IMR-90 (cell line): ENCODE data around the gene NFIA. TPM values are rescaled to one million over a fixed set of nuclear protein-coding genes. Genes with fewer than 3 reads are reported as not detected.

Source experiments
- ATAC-seq: fragments of 200-7000 bp; cut with Tn5 transposase; 2 replicates; pipeline ENCODE4 v1.9.1; 2020; ENCODE audit warnings: low read depth, mild to moderate bottlenecking, moderate library complexity
- BruUV-seq: library from RNA; stranded (reverse); fragments of 400-500 nt; replicated peaks from 2 replicates; lab custom pipeline; 2021; lab: Mats Ljungman, UMichigan
- CTCF ChIA-PET: fragments of 300-600 bp; formaldehyde crosslinking; extraction: SDS; loops from one replicate; lab custom pipeline; 2021; ENCODE audit warnings: antibody characterized with exemption; lab: Yijun Ruan, JAX
- POLR2A ChIA-PET: fragments of 300-600 bp; sonication (Branson Sonifier 250); formaldehyde crosslinking; loops from one replicate; lab custom pipeline; 2022; ENCODE audit warnings: antibody characterized with exemption; ENCODE audit not compliant: unreplicated experiment; lab: Charles Lee
- DNase-seq: peaks from one replicate; pipeline ENCODE4 v3.0.0; 2013
- H2AFZ ChIP-seq: replicated peaks from 2 replicates; pipeline ENCODE3; 2013; ENCODE audit warnings: low read length, mild to moderate bottlenecking; ENCODE audit not compliant: poor library complexity
- H2AK5ac ChIP-seq: 2 replicates; pipeline ENCODE4 v1.6.1; 2013; ENCODE audit warnings: low read depth, low read length, inconsistent platforms
- H2AK9ac ChIP-seq: replicated peaks from 2 replicates; pipeline ENCODE3; 2013; ENCODE audit warnings: mild to moderate bottlenecking, low read depth, low read length, moderate library complexity; ENCODE audit not compliant: poor library complexity
- H2BK120ac ChIP-seq: 2 replicates; pipeline ENCODE4 v1.6.1; 2013; ENCODE audit warnings: low read depth, low read length, inconsistent platforms
- H2BK15ac ChIP-seq: 3 replicates; pipeline ENCODE4 v1.6.1; 2013; ENCODE audit warnings: low read depth, low read length, inconsistent platforms
- H2BK20ac ChIP-seq: 2 replicates; pipeline ENCODE4 v1.6.1; 2013; ENCODE audit warnings: low read depth, mild to moderate bottlenecking, inconsistent platforms, low read length, moderate library complexity
- H2BK5ac ChIP-seq: 2 replicates; pipeline ENCODE4 v1.6.1; 2013; ENCODE audit warnings: mild to moderate bottlenecking, low read depth, low read length, inconsistent platforms; ENCODE audit not compliant: poor library complexity, severe bottlenecking
- H3K14ac ChIP-seq: replicated peaks from 2 replicates; pipeline ENCODE4 v1.6.1; 2013; ENCODE audit warnings: low read depth, low read length, inconsistent platforms
- H3K18ac ChIP-seq: 2 replicates; pipeline ENCODE4 v1.6.1; 2013; ENCODE audit warnings: low read depth, low read length, control low read depth
- H3K23ac ChIP-seq: 2 replicates; pipeline ENCODE4 v1.6.1; 2013; ENCODE audit warnings: low read depth, low read length, inconsistent platforms
- H3K27ac ChIP-seq: 2 replicates; pipeline ENCODE4 v1.5.1; 2013; ENCODE audit warnings: mild to moderate bottlenecking, control low read depth, low read length; ENCODE audit not compliant: insufficient read depth
- H3K27me3 ChIP-seq: 2 replicates; pipeline ENCODE4 v1.6.1; 2013; ENCODE audit warnings: low read length; ENCODE audit not compliant: control insufficient read depth, insufficient read depth
- H3K36me3 ChIP-seq: 2 replicates; pipeline ENCODE4 v1.6.1; 2013; ENCODE audit warnings: low read length, mixed read lengths; ENCODE audit not compliant: control insufficient read depth, insufficient read depth
- H3K4ac ChIP-seq: 2 replicates; pipeline ENCODE4 v1.6.1; 2013; ENCODE audit warnings: low read depth, low read length, inconsistent platforms
- H3K4me1 ChIP-seq: 2 replicates; pipeline ENCODE4 v1.6.1; 2013; ENCODE audit warnings: low read length, mixed read lengths; ENCODE audit not compliant: control insufficient read depth, insufficient read depth
- H3K4me2 ChIP-seq: 2 replicates; pipeline ENCODE4 v1.6.1; 2013; ENCODE audit warnings: low read depth, mild to moderate bottlenecking, control low read depth, low read length, moderate library complexity
- H3K4me3 ChIP-seq: 2 replicates; pipeline ENCODE4 v1.5.1; 2013; ENCODE audit warnings: low read depth, mild to moderate bottlenecking, control low read depth, low read length, moderate library complexity; ENCODE audit not compliant: insufficient read depth
- H3K56ac ChIP-seq: 2 replicates; pipeline ENCODE4 v1.6.1; 2013; ENCODE audit warnings: low read length, inconsistent platforms; ENCODE audit not compliant: insufficient read depth; ENCODE audit errors: extremely low read depth
- H3K79me1 ChIP-seq, 2 experiments: 2 replicates each; pipeline ENCODE4 v1.6.1; 2013; ENCODE audit warnings: low read length in 2 of 2, inconsistent platforms in 1 of 2, low read depth in 1 of 2
- H3K9ac ChIP-seq: 2 replicates; pipeline ENCODE4 v1.6.1; 2013; ENCODE audit warnings: low read depth, low read length, control low read depth
- H3K9me1 ChIP-seq: 2 replicates; pipeline ENCODE4 v1.6.1; 2013; ENCODE audit warnings: low read length, inconsistent platforms; ENCODE audit not compliant: insufficient read depth
- H3K9me3 ChIP-seq: 2 replicates; pipeline ENCODE4 v1.6.1; 2013; ENCODE audit warnings: low read length; ENCODE audit not compliant: control insufficient read depth, insufficient read depth
- H4K20me1 ChIP-seq: 2 replicates; pipeline ENCODE4 v1.6.1; 2013; ENCODE audit warnings: low read length, inconsistent platforms; ENCODE audit not compliant: insufficient read depth
- H4K5ac ChIP-seq: 2 replicates; pipeline ENCODE4 v1.6.1; 2013; ENCODE audit warnings: mild to moderate bottlenecking, low read depth, low read length, control low read depth
- H4K8ac ChIP-seq, 2 experiments: 2 replicates each; pipeline ENCODE4 v1.6.1; 2013; ENCODE audit warnings: low read depth in 2 of 2, low read length in 2 of 2, control low read depth in 1 of 2, inconsistent platforms in 1 of 2
- H4K91ac ChIP-seq: 2 replicates; pipeline ENCODE4 v1.6.1; 2013; ENCODE audit warnings: low read depth, low read length, inconsistent platforms; ENCODE audit not compliant: insufficient read depth
- BHLHE40 ChIP-seq: fragments of 150-350 bp; IDR thresholded peaks from 2 replicates; pipeline ENCODE4 v1.6.1; 2016; ENCODE audit warnings: mild to moderate bottlenecking, low read depth, low read length
- CEBPB ChIP-seq: IDR thresholded peaks from 2 replicates; pipeline ENCODE4 v1.6.1; 2012; ENCODE audit warnings: low read depth, low read length, improper control_type of control experiment
- CHD1 ChIP-seq: IDR thresholded peaks from 2 replicates; pipeline ENCODE4 v1.6.1; 2012; ENCODE audit warnings: low read depth, low read length, improper control_type of control experiment
- FOS ChIP-seq: fragments of 150-350 bp; IDR thresholded peaks from 2 replicates; pipeline ENCODE4 v1.6.1; 2016; ENCODE audit warnings: low read depth, low read length
- MAFK ChIP-seq: IDR thresholded peaks from 2 replicates; pipeline ENCODE4 v1.6.1; 2012; ENCODE audit warnings: low read depth, low read length, improper control_type of control experiment
- MAZ ChIP-seq: IDR thresholded peaks from 2 replicates; pipeline ENCODE4 v1.6.1; 2012; ENCODE audit warnings: low read depth, mild to moderate bottlenecking, low read length, improper control_type of control experiment, moderate library complexity, borderline replicate concordance
- MXI1 ChIP-seq: IDR thresholded peaks from 2 replicates; pipeline ENCODE4 v1.6.1; 2012; ENCODE audit warnings: low read depth, mild to moderate bottlenecking, low read length, moderate library complexity, borderline replicate concordance
- NFE2L2 ChIP-seq: fragments of 150-350 bp; IDR thresholded peaks from 2 replicates; pipeline ENCODE4 v1.6.1; 2016; ENCODE audit warnings: low read depth, mild to moderate bottlenecking, low read length
- POLR2A ChIP-seq: IDR thresholded peaks from 2 replicates; pipeline ENCODE4 v1.6.1; 2012; ENCODE audit warnings: mild to moderate bottlenecking, low read depth, low read length
- RAD21 ChIP-seq: IDR thresholded peaks from 2 replicates; pipeline ENCODE4 v1.6.1; 2012; ENCODE audit warnings: low read length, improper control_type of control experiment
- RCOR1 ChIP-seq: IDR thresholded peaks from 2 replicates; pipeline ENCODE4 v1.6.1; 2012; ENCODE audit warnings: mild to moderate bottlenecking, low read length, improper control_type of control experiment; ENCODE audit not compliant: insufficient replicate concordance
- RFX5 ChIP-seq: IDR thresholded peaks from 2 replicates; pipeline ENCODE4 v1.8.0; 2012; ENCODE audit warnings: low read depth, mild to moderate bottlenecking, low read length, moderate library complexity
- SMC3 ChIP-seq: fragments of 150-350 bp; IDR thresholded peaks from 2 replicates; pipeline ENCODE4 v1.6.1; 2016; ENCODE audit warnings: low read depth, mild to moderate bottlenecking, antibody characterized with exemption, low read length, moderate library complexity
- WGBS, 2 experiments: methylation state at CpG; one replicate each; pipeline versions ENCODE4 v1.1.5 to v1.1.7; 2013; ENCODE audit warnings: missing lambda C conversion rate in 2 of 2; ENCODE audit not compliant: insufficient read length in 1 of 2; ENCODE audit errors: extremely low coverage in 2 of 2; 5-methylcytosine and 5-hydroxymethylcytosine counted together
- dilution Hi-C: fragments of 300-500 bp; cut with HindIII; formaldehyde crosslinking; loops from one replicate; pipeline ENCODE4 v1.14.3; 2018; ENCODE audit warnings: low sequenced_read_pairs; ENCODE audit not compliant: unreplicated experiment
- in situ Hi-C: fragments of 300-500 bp; cut with MboI; formaldehyde crosslinking; loops from 3 replicates; pipeline ENCODE4 v1.14.3; 2019; ENCODE audit warnings: low sequenced_read_pairs, inconsistent platforms, mixed read lengths
- intact Hi-C: fragments of 100-400 bp; cut with micrococcal nuclease; formaldehyde crosslinking; loops from 2 replicates; pipeline ENCODE4 v1.10.0; 2022
- polyA plus RNA-seq, 3 experiments: library from polyadenylated mRNA; depleted of rRNA; stranded (reverse); fragments of >200 nt; gene quantifications; 2 replicates each; pipeline ENCODE4 v1.2.3, GENCODE V29; 2012; ENCODE audit warnings: low replicate concordance in 1 of 3
- total RNA-seq: library from RNA; depleted of rRNA; stranded (reverse); fragments of >200 nt; gene quantifications from 2 replicates; pipeline ENCODE4 v1.2.3, GENCODE V29; 2012
- TF ChIP-seq, protein P1 (sequence below): conservative IDR thresholded peaks from 2 replicates; pipeline ENCODE4 v1.5.1; 2012; ENCODE audit warnings: mild to moderate bottlenecking, low read depth, low read length, improper control_type of control experiment
- TF ChIP-seq, protein P2 (sequence below): fragments of 150-350 bp; IDR thresholded peaks from 2 replicates; pipeline ENCODE4 v1.6.1; 2016; ENCODE audit warnings: low read depth, mild to moderate bottlenecking, low read length, moderate library complexity, borderline replicate concordance
- TF ChIP-seq, protein P3 (sequence below): fragments of 150-350 bp; IDR thresholded peaks from 2 replicates; pipeline ENCODE4 v1.6.1; 2017; ENCODE audit warnings: mild to moderate bottlenecking, antibody characterized with exemption, low read length, low read depth

The NFIA gene
- total and polyA plus RNA-seq, 2 of the 4 experiments (the other 2 are of a cell fraction) = 1.6 to 2.2 TPM

DNA sequence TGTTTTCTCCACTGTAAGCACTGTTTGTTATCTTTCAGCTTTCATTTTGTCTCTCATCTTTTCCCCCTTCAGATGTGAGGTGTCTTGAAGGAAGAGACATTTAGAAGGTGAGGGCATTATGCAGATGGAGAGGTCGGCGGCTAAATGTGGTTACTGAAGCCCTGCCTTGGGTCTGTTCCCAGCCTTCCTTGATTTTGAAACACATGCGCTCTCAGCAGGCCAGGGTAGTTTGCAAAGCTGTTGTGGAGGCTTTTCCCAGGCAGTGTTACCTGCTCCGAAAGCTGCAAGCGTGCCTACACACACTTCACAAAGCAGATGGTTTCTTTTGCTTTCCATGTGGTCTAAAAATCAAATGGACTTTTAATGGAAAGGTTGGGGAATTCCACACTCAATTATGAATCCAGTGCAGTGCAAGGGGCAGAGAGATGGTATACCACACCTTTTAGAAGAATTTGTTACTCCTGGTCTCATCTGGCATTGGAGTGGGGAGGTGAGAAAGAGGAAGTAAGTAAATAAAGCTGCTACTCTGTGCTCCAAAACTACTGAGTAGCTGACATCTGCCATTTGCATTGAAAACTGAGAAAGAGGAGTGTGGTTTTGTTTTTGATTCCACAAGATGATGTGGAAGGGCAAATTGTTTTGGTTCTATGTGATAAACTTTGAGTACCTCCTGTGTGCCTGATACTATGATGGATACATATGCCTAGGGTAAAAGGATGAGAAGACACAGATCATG, 91.9 kb downstream of the NFIA start:
- intact Hi-C loops = no loop called here

More for the DNA sequence above, 91.9 kb downstream of the NFIA start:
- Histone ChIP-seq H3K4me3 (no peak overlapping the region), H4K20me1 (no peaks in the 10 kb centered on the region), H3K4me1 (peaks cover 6% of the 10 kb centered on the region), H2BK15ac (no peak overlapping the region), H3K36me3 (no peaks in the 10 kb centered on the region), H4K5ac (no peak overlapping the region), H3K79me1 (no peaks in the 10 kb centered on the region), H3K9ac (no peak overlapping the region), H3K4me2 (no peak overlapping the region), H3K23ac (no peak overlapping the region), H2AK9ac (no peak overlapping the region), H3K9me1 (no peaks in the 10 kb centered on the region), H2AFZ (no peak overlapping the region), H3K27me3 (no peaks in the 10 kb centered on the region), H3K56ac (no peak overlapping the region), H3K27ac (no peak overlapping the region), H3K9me3 (no peaks in the 10 kb centered on the region), H3K14ac (no peak overlapping the region), H2BK20ac (no peak overlapping the region), H2AK5ac (no peak overlapping the region), H3K18ac (no peak overlapping the region), H2BK120ac (no peak overlapping the region), H3K4ac (no peak overlapping the region), H4K91ac (no peak overlapping the region), H2BK5ac (no peak overlapping the region), H4K8ac (no peak overlapping the region)
- no peak for DNase-seq
- in situ Hi-C loops (no loop called here), dilution Hi-C loops (no loop called here)
- ATAC-seq = no peak
- no CpG with 5 or more reads among the region's 5 CpGs for WGBS, 2 experiments
- CTCF ChIA-PET = no interaction called here
- POLR2A ChIA-PET = no interaction called here
- BruUV-seq = no TSS peak
- TF ChIP-seq CEBPB = no peak
- TF ChIP-seq RAD21 = no peak
- no peak for TF ChIP-seq MAFK
- no peak for TF ChIP-seq POLR2A
- TF ChIP-seq MAZ = no peak
- TF ChIP-seq BHLHE40 = no peak
- TF ChIP-seq CHD1 = no peak
- TF ChIP-seq RCOR1 = no peak
- TF ChIP-seq, protein P1, sequence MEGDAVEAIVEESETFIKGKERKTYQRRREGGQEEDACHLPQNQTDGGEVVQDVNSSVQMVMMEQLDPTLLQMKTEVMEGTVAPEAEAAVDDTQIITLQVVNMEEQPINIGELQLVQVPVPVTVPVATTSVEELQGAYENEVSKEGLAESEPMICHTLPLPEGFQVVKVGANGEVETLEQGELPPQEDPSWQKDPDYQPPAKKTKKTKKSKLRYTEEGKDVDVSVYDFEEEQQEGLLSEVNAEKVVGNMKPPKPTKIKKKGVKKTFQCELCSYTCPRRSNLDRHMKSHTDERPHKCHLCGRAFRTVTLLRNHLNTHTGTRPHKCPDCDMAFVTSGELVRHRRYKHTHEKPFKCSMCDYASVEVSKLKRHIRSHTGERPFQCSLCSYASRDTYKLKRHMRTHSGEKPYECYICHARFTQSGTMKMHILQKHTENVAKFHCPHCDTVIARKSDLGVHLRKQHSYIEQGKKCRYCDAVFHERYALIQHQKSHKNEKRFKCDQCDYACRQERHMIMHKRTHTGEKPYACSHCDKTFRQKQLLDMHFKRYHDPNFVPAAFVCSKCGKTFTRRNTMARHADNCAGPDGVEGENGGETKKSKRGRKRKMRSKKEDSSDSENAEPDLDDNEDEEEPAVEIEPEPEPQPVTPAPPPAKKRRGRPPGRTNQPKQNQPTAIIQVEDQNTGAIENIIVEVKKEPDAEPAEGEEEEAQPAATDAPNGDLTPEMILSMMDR = no peak
- TF ChIP-seq FOS = no peak
- TF ChIP-seq MXI1 = no peak
- TF ChIP-seq, protein P2, sequence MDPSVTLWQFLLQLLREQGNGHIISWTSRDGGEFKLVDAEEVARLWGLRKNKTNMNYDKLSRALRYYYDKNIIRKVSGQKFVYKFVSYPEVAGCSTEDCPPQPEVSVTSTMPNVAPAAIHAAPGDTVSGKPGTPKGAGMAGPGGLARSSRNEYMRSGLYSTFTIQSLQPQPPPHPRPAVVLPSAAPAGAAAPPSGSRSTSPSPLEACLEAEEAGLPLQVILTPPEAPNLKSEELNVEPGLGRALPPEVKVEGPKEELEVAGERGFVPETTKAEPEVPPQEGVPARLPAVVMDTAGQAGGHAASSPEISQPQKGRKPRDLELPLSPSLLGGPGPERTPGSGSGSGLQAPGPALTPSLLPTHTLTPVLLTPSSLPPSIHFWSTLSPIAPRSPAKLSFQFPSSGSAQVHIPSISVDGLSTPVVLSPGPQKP = no peak
- TF ChIP-seq SMC3 = no peak
- no peak for TF ChIP-seq RFX5
- TF ChIP-seq, protein P3, sequence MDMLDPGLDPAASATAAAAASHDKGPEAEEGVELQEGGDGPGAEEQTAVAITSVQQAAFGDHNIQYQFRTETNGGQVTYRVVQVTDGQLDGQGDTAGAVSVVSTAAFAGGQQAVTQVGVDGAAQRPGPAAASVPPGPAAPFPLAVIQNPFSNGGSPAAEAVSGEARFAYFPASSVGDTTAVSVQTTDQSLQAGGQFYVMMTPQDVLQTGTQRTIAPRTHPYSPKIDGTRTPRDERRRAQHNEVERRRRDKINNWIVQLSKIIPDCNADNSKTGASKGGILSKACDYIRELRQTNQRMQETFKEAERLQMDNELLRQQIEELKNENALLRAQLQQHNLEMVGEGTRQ = no peak
- TF ChIP-seq NFE2L2 = no peak
